ENCODE data around the gene DHRS4.
"Not testable (repeated sequence)": the region's sequence is repeated elsewhere in the genome, so short reads cannot be mapped to it uniquely, and the experiment has no call there.

Gene DHRS4

GRCh38 chr14:24006817-24007652 is 53.5 kb downstream of the DHRS4 start:
- H3K4me1 ChIP-seq (ENCODE audit: control extremely low read depth in 1 of 4, control insufficient read depth in 4 of 4, insufficient read depth in 4 of 4, low read length in 3 of 4); H3K36me3 ChIP-seq (ENCODE audit: control insufficient read depth in 4 of 4, insufficient read depth in 4 of 4, low read length in 3 of 4); POLR2A ChIA-PET; H3K27ac ChIP-seq (ENCODE audit: insufficient read depth in 1 of 2, low read depth in 1 of 2, low read length in 2 of 2, poor library complexity in 1 of 2, severe bottlenecking in 2 of 2); H3K9me3 ChIP-seq (ENCODE audit: control extremely low read depth in 1 of 5, control insufficient read depth in 4 of 5, insufficient read depth in 2 of 5, low read depth in 1 of 5, low read length in 4 of 5); H3K27me3 ChIP-seq (replicated peaks in 2 of 5; ENCODE audit: control insufficient read depth in 4 of 5, insufficient read depth in 5 of 5, low read length in 4 of 5): not testable (repeated sequence)
- 0% methylated on average over 21 of the region's 62 CpGs for WGBS (ENCODE audit: insufficient coverage)
- peak overlapping the region in 5 of 7 experiments; percentile 30 to 75 (median 44) for H3K4me3 ChIP-seq (ENCODE audit: control insufficient read depth in 1 of 7, extremely low read depth in 1 of 7, insufficient read depth in 4 of 7, low read depth in 2 of 7, low read length in 6 of 7)
- DNase-seq, result peak in 2 of 3 donors; percentile 52 to 64
- CTCF ChIA-PET, result interaction anchor here (1.3 kb wide), 1 partner anchor 88 kb away, joined by 3 read pairs; the partner anchor contains the start of gene PCK2

- peaks cover 0 to 8% (median 2%) of the 10 kb centered on the region in 4 experiments for H3K4me1 ChIP-seq (ENCODE audit: control extremely low read depth in 1 of 4, control insufficient read depth in 4 of 4, insufficient read depth in 4 of 4, low read length in 3 of 4)
- no peaks in the 10 kb centered on the region for H3K36me3 ChIP-seq (ENCODE audit: control insufficient read depth in 4 of 4, insufficient read depth in 4 of 4, low read length in 3 of 4)
- CTCF ChIA-PET, result no interaction called here
- no peak for DNase-seq
- H3K9me3 ChIP-seq (ENCODE audit: control extremely low read depth in 1 of 5, control insufficient read depth in 4 of 5, insufficient read depth in 2 of 5, low read depth in 1 of 5, low read length in 4 of 5), result no peaks in the 10 kb centered on the region
- POLR2A ChIA-PET, result no interaction called here
- H3K27me3 ChIP-seq (replicated peaks in 2 of 5; ENCODE audit: control insufficient read depth in 4 of 5, insufficient read depth in 5 of 5, low read length in 4 of 5), result no peaks in the 10 kb centered on the region
- H3K4me3 ChIP-seq (ENCODE audit: control insufficient read depth in 1 of 7, extremely low read depth in 1 of 7, insufficient read depth in 4 of 7, low read depth in 2 of 7, low read length in 6 of 7), result no peak overlapping the region
- 83% methylated on average over 1 of the region's 2 CpGs for WGBS (ENCODE audit: insufficient coverage)
- H3K27ac ChIP-seq (ENCODE audit: insufficient read depth in 1 of 2, low read depth in 1 of 2, low read length in 2 of 2, poor library complexity in 1 of 2, severe bottlenecking in 2 of 2), result no peak overlapping the region
These were observed 57.5 kb downstream of the DHRS4 start for GRCh38 chr14:24011051-24011450.

GRCh38 chr14:24012726-24013273 is 59.2 kb downstream of the DHRS4 start:
- DNase-seq; H3K4me1 ChIP-seq (ENCODE audit: control extremely low read depth in 1 of 4, control insufficient read depth in 4 of 4, insufficient read depth in 4 of 4, low read length in 3 of 4); H3K36me3 ChIP-seq (ENCODE audit: control insufficient read depth in 4 of 4, insufficient read depth in 4 of 4, low read length in 3 of 4); H3K27ac ChIP-seq (ENCODE audit: insufficient read depth in 1 of 2, low read depth in 1 of 2, low read length in 2 of 2, poor library complexity in 1 of 2, severe bottlenecking in 2 of 2); H3K4me3 ChIP-seq (ENCODE audit: control insufficient read depth in 1 of 7, extremely low read depth in 1 of 7, insufficient read depth in 4 of 7, low read depth in 2 of 7, low read length in 6 of 7); H3K27me3 ChIP-seq (replicated peaks in 2 of 5; ENCODE audit: control insufficient read depth in 4 of 5, insufficient read depth in 5 of 5, low read length in 4 of 5); CTCF ChIA-PET; H3K9me3 ChIP-seq (ENCODE audit: control extremely low read depth in 1 of 5, control insufficient read depth in 4 of 5, insufficient read depth in 2 of 5, low read depth in 1 of 5, low read length in 4 of 5); POLR2A ChIA-PET: not testable (repeated sequence)
- WGBS (ENCODE audit: insufficient coverage), result 96% methylated on average over 4 of the region's 4 CpGs

- WGBS (ENCODE audit: insufficient coverage), result 12% methylated on average over 5 of the region's 12 CpGs
- Histone ChIP-seq H3K27me3 (replicated peaks in 2 of 5; ENCODE audit: control insufficient read depth in 4 of 5, insufficient read depth in 5 of 5, low read length in 4 of 5) (no peaks in the 10 kb centered on the region), H3K36me3 (ENCODE audit: control insufficient read depth in 4 of 4, insufficient read depth in 4 of 4, low read length in 3 of 4) (no peaks in the 10 kb centered on the region), H3K27ac (ENCODE audit: insufficient read depth in 1 of 2, low read depth in 1 of 2, low read length in 2 of 2, poor library complexity in 1 of 2, severe bottlenecking in 2 of 2) (no peak overlapping the region), H3K4me1 (ENCODE audit: control extremely low read depth in 1 of 4, control insufficient read depth in 4 of 4, insufficient read depth in 4 of 4, low read length in 3 of 4) (peaks cover 0 to 4% (median 0%) of the 10 kb centered on the region in 4 experiments), H3K4me3 (ENCODE audit: control insufficient read depth in 1 of 7, extremely low read depth in 1 of 7, insufficient read depth in 4 of 7, low read depth in 2 of 7, low read length in 6 of 7) (no peak overlapping the region), H3K9me3 (ENCODE audit: control extremely low read depth in 1 of 5, control insufficient read depth in 4 of 5, insufficient read depth in 2 of 5, low read depth in 1 of 5, low read length in 4 of 5) (no peaks in the 10 kb centered on the region)
- peak; percentile 73 to 85 (median 79) for DNase-seq
- ChIA-PET POLR2A (no interaction called here), CTCF (interaction anchor here (0.6 to 2.6 kb wide), 11 partner anchors 20 to 147 kb away, joined by 3 to 16 read pairs (median 4); partner anchors contain the start of gene IRF9)
These were observed 60.3 kb downstream of the DHRS4 start for GRCh38 chr14:24013654-24014514.

GRCh38 chr14:24015745-24016144 is 62.2 kb downstream of the DHRS4 start:
- H3K4me1 ChIP-seq (ENCODE audit: control extremely low read depth in 1 of 4, control insufficient read depth in 4 of 4, insufficient read depth in 4 of 4, low read length in 3 of 4); POLR2A ChIA-PET; H3K9me3 ChIP-seq (ENCODE audit: control extremely low read depth in 1 of 5, control insufficient read depth in 4 of 5, insufficient read depth in 2 of 5, low read depth in 1 of 5, low read length in 4 of 5); DNase-seq; H3K36me3 ChIP-seq (ENCODE audit: control insufficient read depth in 4 of 4, insufficient read depth in 4 of 4, low read length in 3 of 4); H3K27me3 ChIP-seq (replicated peaks in 2 of 5; ENCODE audit: control insufficient read depth in 4 of 5, insufficient read depth in 5 of 5, low read length in 4 of 5); H3K4me3 ChIP-seq (ENCODE audit: control insufficient read depth in 1 of 7, extremely low read depth in 1 of 7, insufficient read depth in 4 of 7, low read depth in 2 of 7, low read length in 6 of 7); H3K27ac ChIP-seq (ENCODE audit: insufficient read depth in 1 of 2, low read depth in 1 of 2, low read length in 2 of 2, poor library complexity in 1 of 2, severe bottlenecking in 2 of 2): not testable (repeated sequence)
- 100% methylated on average over 1 of the region's 6 CpGs for WGBS (ENCODE audit: insufficient coverage)
- CTCF ChIA-PET, result interaction anchor here (2.3 to 2.6 kb wide), 2 partner anchors 75 to 94 kb away, joined by 10 to 16 read pairs; no protein-coding TSS in a partner anchor
